Heart left ventricle (tissue), 16 donors: ENCODE data around the gene THOC6. TPM values are rescaled to one million over a fixed set of nuclear protein-coding genes. Genes with fewer than 3 reads are reported as not detected.

Experiments used
- ATAC-seq, 4 donors: fragments of 200-7000 bp; cut with Tn5 transposase; one replicate each; pipeline ENCODE4 v1.9.1; 2020 to 2022; ENCODE audit warnings: moderate library complexity in 4 of 4, mild to moderate bottlenecking in 3 of 4, moderate number of reproducible peaks in 1 of 4
- DNase-seq, 5 donors: peaks; one replicate each; pipeline ENCODE4 v3.0.0-alpha.2; 2020
- H3K27ac ChIP-seq, 12 donors: fragments of 200-600 bp; sonication (generic) in 4 of 12; one replicate each; pipeline versions ENCODE4 v1.5.0 to v1.8.0; 2016 to 2022; ENCODE audit warnings: mild to moderate bottlenecking in 2 of 12
- H3K27me3 ChIP-seq, 9 donors: fragments of 200-600 bp; sonication (generic) in 2 of 9; one replicate each; pipeline versions ENCODE4 v1.5.1 to v1.8.0; 2016 to 2022; ENCODE audit warnings: mild to moderate bottlenecking in 3 of 9
- H3K36me3 ChIP-seq, 9 donors: fragments of 200-600 bp; sonication (generic) in 2 of 9; one replicate each; pipeline versions ENCODE4 v1.5.0 to v1.8.0; 2018 to 2022; ENCODE audit warnings: mild to moderate bottlenecking in 2 of 9
- H3K4me1 ChIP-seq, 12 donors: fragments of 200-600 bp; sonication (generic) in 4 of 12; one replicate each; pipeline versions ENCODE4 v1.5.0 to v1.8.0; 2016 to 2022; ENCODE audit warnings: mild to moderate bottlenecking in 3 of 12
- H3K4me3 ChIP-seq, 12 donors: fragments of 200-600 bp; sonication (generic) in 4 of 12; one replicate each; pipeline versions ENCODE4 v1.5.0 to v1.8.0; 2017 to 2022; ENCODE audit warnings: mild to moderate bottlenecking in 9 of 12, moderate library complexity in 4 of 12
- H3K9me3 ChIP-seq, 12 donors: fragments of 200-600 bp; sonication (generic) in 4 of 12; one replicate each; pipeline versions ENCODE4 v1.5.0 to v1.8.0; 2016 to 2022; ENCODE audit warnings: mild to moderate bottlenecking in 1 of 12
- POLR2A ChIP-seq, 2 donors: fragments of 450-650 bp; IDR thresholded peaks; one replicate each; pipeline ENCODE4 v1.6.1; 2017; ENCODE audit warnings: antibody characterized with exemption in 2 of 2, mild to moderate bottlenecking in 2 of 2, moderate library complexity in 2 of 2
- WGBS, 4 donors: extraction: QIAGEN DNeasy Blood & Tissue Kit in 2 of 4; methylation state at CpG; one replicate each; pipeline versions ENCODE4 v1.1.5 to v1.1.7; 2013 to 2018; 5-methylcytosine and 5-hydroxymethylcytosine counted together
- intact Hi-C, 10 donors: fragments of 100-400 bp; cut with DNase I; formaldehyde crosslinking; loops; one replicate each; pipeline versions ENCODE4 v1.11.1 to v1.14.2; 2022
- polyA plus RNA-seq, 2 donors: library from polyadenylated mRNA; stranded (reverse); fragments of 200-250 nt; gene quantifications; one replicate each; pipeline ENCODE4 v1.2.3, GENCODE V29; 2013
- total RNA-seq, 9 donors: library from RNA; depleted of rRNA in 2 of 9; stranded (reverse); fragments of >200 nt in 2 of 9; fragmentation: NEBNext Ultra II Directional in 3 of 9; extraction: Animal tissue kit (Norgen Biotek cat#: 25700) in 3 of 9; gene quantifications; one replicate each; pipeline versions ENCODE4 v1.1.0 to v1.2.4, GENCODE V29; 2016 to 2023
- TF ChIP-seq, protein P1 (sequence below), 12 donors: fragments of 200-600 bp; sonication (generic) in 4 of 12; IDR thresholded peaks; one replicate each; pipeline versions ENCODE4 v1.5.0 to v1.8.0; 2018 to 2022; ENCODE audit warnings: antibody characterized with exemption in 12 of 12, mild to moderate bottlenecking in 5 of 12
- donor health status: ischemic (EF 13 %, LVEDD 7.1; RV severe dilation, severe dysfunction).
- donor health status: healthy with polysubstance abuse.
- donor health status: DM: no; HTN: yes; CAD: no.
- donor health status: DM: no; HTN: no; CAD: no.
- donor health status: ischemic (EF 25% LVEDD 6.9; RV normal size, moderate dysfunction).
- donor health status: ischemic (EF 25% LVEDD 5.7; RV mildly dilated, moderate dysfunction).
- donor health status: healthy.
- donor health status: DM: yes; HTN: yes; CAD: no.
- donor health status: ischemic (EF 35%, LVEDD 5.7; RV mildly dilated, moderate dysfunction).
- donor health status: nonischemic (EF 11% LVEDD 7.7; RV severe dilation, severe dysfunction).
- donor health status: DM: yes; HTN: yes; CAD: no.
- donor health status: PGD.
- donor health status: ischemic (EF 29% LVEDD 5.4; RV normal size, mild dysfunction).
- donor health status: nonischemic (EF 23%, LVEDD 6.1; RV moderate dilation, normal function).

The THOC6 gene
- total and polyA plus RNA-seq, 11 donors, result 6.9 to 23.0 (median 10.3) TPM

DNA sequence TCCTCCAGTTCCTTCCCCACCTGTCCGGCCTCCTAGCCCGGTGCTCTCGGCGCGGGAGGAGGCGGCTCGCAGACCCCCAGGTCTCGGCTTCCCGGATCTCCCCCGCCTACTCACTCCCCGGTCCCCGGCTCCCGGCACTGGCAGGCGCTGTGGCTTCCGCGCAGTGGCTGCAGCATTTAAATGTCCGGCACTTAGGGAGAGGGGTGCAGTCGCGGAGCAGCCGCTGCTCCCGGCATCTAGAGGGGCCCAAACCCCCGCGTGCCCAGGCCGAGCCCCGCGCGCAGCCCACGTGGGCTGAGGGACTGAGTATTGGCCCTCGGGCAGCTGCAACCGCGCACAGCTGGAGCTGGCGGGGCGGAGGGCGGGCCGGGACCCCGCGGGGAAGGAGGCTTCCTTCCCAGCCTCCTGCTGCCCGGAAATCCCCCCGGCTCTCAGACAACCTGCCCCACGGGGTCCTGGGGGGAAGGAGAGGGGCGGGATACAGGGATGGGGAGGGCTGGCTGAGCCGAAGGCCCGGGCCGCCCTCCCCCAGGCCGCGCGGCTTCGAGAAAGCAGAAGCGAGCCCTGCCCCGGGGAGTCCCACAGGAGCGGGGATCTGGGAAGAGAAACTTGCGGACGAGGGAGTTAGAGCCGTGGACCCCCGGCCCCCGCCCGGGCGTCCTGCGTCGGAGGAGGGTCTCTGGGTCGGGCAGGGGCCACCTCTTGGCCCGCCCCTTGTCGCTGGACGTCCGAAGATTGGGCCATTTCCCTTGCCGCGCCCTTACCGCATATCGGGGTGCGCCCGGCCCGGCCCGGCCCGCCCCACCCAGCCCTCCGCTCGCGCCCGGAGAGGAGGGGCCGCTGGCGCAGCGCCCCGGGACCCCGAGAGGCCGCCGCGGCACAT, 22.2 kb downstream of the THOC6 start, which contains the start of gene MMP25:
MMP25 (plus strand) TSS at position 804 of the 883 bp plus-strand sequence. CDS start 357 bp downstream, outside the sequence.
- H3K4me1 ChIP-seq, result peaks cover 4 to 34% (median 16%) of the 10 kb centered on the region in 12 donors
- intact Hi-C loops, result no loop called here
- peak within 1 kb of the TSS; percentile 25 to 66 (median 54) for H3K4me3 ChIP-seq
- no peak for TF ChIP-seq POLR2A (IDR thresholded peaks at IDR 0.05)
- TF ChIP-seq, protein P1, sequence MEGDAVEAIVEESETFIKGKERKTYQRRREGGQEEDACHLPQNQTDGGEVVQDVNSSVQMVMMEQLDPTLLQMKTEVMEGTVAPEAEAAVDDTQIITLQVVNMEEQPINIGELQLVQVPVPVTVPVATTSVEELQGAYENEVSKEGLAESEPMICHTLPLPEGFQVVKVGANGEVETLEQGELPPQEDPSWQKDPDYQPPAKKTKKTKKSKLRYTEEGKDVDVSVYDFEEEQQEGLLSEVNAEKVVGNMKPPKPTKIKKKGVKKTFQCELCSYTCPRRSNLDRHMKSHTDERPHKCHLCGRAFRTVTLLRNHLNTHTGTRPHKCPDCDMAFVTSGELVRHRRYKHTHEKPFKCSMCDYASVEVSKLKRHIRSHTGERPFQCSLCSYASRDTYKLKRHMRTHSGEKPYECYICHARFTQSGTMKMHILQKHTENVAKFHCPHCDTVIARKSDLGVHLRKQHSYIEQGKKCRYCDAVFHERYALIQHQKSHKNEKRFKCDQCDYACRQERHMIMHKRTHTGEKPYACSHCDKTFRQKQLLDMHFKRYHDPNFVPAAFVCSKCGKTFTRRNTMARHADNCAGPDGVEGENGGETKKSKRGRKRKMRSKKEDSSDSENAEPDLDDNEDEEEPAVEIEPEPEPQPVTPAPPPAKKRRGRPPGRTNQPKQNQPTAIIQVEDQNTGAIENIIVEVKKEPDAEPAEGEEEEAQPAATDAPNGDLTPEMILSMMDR (IDR thresholded peaks at IDR 0.05), result no peak
- H3K9me3 ChIP-seq, result no peaks in the 10 kb centered on the region
- peak within 1 kb of the TSS in 2 of 12 donors; percentile 17 to 19 for H3K27ac ChIP-seq
- peak in 1 of 5 donors; percentile 70 for DNase-seq
- peak in 3 of 4 donors; percentile 38 to 65 (median 41) for ATAC-seq
- no peaks in the 10 kb centered on the region for H3K36me3 ChIP-seq
- peaks cover 32 to 89% (median 52%) of the 10 kb centered on the region in 9 donors for H3K27me3 ChIP-seq
- WGBS, 4 donors, result 0 to 1% (median 1%) methylated on average over 39 to 86 of the region's 86 CpGs

DNA sequence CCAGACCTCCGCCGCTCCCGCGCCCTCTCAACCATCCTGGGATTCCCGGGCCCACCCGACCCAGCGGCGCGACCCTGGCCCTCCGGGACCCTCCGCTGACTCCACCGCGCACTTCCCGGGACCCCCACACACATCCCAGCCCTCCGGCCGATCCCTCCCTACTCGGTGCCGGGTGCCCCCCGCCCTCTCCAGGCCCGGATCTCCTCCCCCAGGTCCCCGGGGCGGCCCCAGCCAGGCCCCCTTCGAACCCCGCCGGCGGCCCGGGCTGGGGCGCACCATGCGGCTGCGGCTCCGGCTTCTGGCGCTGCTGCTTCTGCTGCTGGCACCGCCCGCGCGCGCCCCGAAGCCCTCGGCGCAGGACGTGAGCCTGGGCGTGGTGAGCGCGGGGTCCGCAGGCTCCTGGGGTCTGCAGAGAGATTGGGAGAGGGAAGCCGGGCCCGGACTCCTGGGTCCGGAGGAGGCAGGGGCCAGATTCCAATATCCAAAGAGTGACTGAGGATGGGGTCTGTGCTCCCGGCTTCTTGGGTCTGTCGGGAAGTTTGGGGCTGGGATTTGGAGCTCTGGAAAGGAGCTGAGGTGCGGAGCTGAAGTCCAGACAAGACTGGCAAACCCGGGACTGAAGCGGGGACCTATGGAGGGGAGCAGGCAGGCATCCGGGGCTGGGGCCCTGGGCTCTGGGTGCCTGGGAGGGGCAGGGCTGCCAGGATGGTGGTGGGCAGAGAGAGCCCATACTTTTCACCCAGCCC, 23.0 kb downstream of the THOC6 start:
- intact Hi-C loops, result no loop called here
- 2% methylated on average over 40 to 54 of the region's 54 CpGs for WGBS, 4 donors
- H3K27me3 ChIP-seq, result peaks cover 32 to 83% (median 51%) of the 10 kb centered on the region in 9 donors
- DNase-seq (no peak), ATAC-seq (no peak)
- H3K36me3 ChIP-seq, result no peaks in the 10 kb centered on the region
- peak overlapping the region; percentile 25 to 66 (median 54) for H3K4me3 ChIP-seq
- H3K9me3 ChIP-seq, result no peaks in the 10 kb centered on the region
- peaks cover 4 to 34% (median 16%) of the 10 kb centered on the region in 12 donors for H3K4me1 ChIP-seq
- TF ChIP-seq POLR2A (IDR thresholded peaks at IDR 0.05), result no peak
- TF ChIP-seq, protein P1 (IDR thresholded peaks at IDR 0.05), result no peak
- no peak overlapping the region for H3K27ac ChIP-seq

DNA sequence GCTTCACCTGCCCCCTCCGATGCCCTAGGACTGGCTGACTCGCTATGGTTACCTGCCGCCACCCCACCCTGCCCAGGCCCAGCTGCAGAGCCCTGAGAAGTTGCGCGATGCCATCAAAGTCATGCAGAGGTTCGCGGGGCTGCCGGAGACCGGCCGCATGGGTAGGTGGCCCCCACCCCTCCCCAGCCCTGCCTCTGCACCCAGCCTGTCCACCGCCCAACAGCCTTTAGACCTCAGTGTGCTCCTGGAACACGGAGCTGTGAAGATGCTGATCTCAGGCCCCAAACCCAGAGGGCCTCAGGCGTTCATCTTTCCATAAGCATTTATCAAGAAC, 23.5 kb downstream of the THOC6 start:
- Histone ChIP-seq H3K9me3 (no peaks in the 10 kb centered on the region), H3K4me1 (peaks cover 4 to 34% (median 16%) of the 10 kb centered on the region in 12 donors), H3K36me3 (no peaks in the 10 kb centered on the region), H3K27ac (no peak overlapping the region), H3K27me3 (peaks cover 32 to 78% (median 50%) of the 10 kb centered on the region in 9 donors), H3K4me3 (peak overlapping the region in 1 of 12 donors; percentile 66)
- DNase-seq, result no peak
- intact Hi-C loops, result no loop called here
- ATAC-seq, result no peak
- 18 to 30% (median 26%) methylated on average over 9 to 13 of the region's 13 CpGs for WGBS, 4 donors
- TF ChIP-seq POLR2A (IDR thresholded peaks at IDR 0.05), result no peak
- TF ChIP-seq, protein P1 (IDR thresholded peaks at IDR 0.05), result no peak
